Prostate gland (tissue), 2 donors: ENCODE measurements around the gene RRP36. TPM values are rescaled to one million over a fixed set of nuclear protein-coding genes. Genes with fewer than 3 reads are reported as not detected.
A peak's percentile ranks its signal among the peaks of the same experiment; 100 is the strongest.

ENCODE experiments used
- DNase-seq: peaks from one replicate; pipeline ENCODE4 v3.0.0-alpha.2; 2019; ENCODE audit warnings: low spot score
- H3K27ac ChIP-seq, 2 donors: fragments of 200-600 bp; sonication (generic); 2 replicates each; pipeline ENCODE4 v1.5.1; 2017 to 2019
- H3K27me3 ChIP-seq: fragments of 200-600 bp; sonication (generic); replicated peaks from 2 replicates; pipeline ENCODE4 v1.5.1; 2019; ENCODE audit not compliant: insufficient read depth
- H3K36me3 ChIP-seq, 2 donors: fragments of 200-600 bp; sonication (generic); 1 replicate in 1 of 2; 2 replicates in 1 of 2; pipeline versions ENCODE4 v1.5.1 to v1.8.1; 2017 to 2019
- H3K4me1 ChIP-seq: fragments of 200-600 bp; sonication (generic); replicated peaks from 2 replicates; pipeline ENCODE4 v1.5.1; 2019
- H3K4me3 ChIP-seq, 2 donors: fragments of 200-600 bp; sonication (generic); 2 replicates each; pipeline ENCODE4 v1.5.1; 2017 to 2019
- H3K9me3 ChIP-seq: fragments of 200-600 bp; sonication (generic); 2 replicates; pipeline ENCODE4 v1.5.1; 2017
- CTCF ChIP-seq, 4 experiments: fragments of 200-600 bp in 2 of 4; fragments of 450-650 bp in 2 of 4; sonication (generic) in 2 of 4; IDR thresholded peaks; 1 replicate in 3 of 4; 2 replicates in 1 of 4; pipeline ENCODE4 v1.5.1; 2016 to 2019; ENCODE audit warnings: antibody characterized with exemption in 4 of 4, mild to moderate bottlenecking in 2 of 4, moderate library complexity in 2 of 4
- POLR2A ChIP-seq: fragments of 450-650 bp; IDR thresholded peaks from one replicate; pipeline ENCODE4 v1.6.1; 2016; ENCODE audit warnings: antibody characterized with exemption, mild to moderate bottlenecking
- POLR2AphosphoS5 ChIP-seq: sonication (generic); formaldehyde crosslinking; IDR thresholded peaks from one replicate; pipeline ENCODE4 v1.6.1; 2017; ENCODE audit warnings: antibody characterized with exemption
- WGBS: methylation state at CpG from one replicate; pipeline ENCODE4 v1.1.5; 2018; 5-methylcytosine and 5-hydroxymethylcytosine counted together
- intact Hi-C: fragments of 100-400 bp; cut with DNase I; formaldehyde crosslinking; loops from one replicate; pipeline ENCODE4 v1.14.2; 2022
- total RNA-seq, 2 donors: library from RNA; depleted of rRNA; stranded (reverse); fragments of >200 nt; gene quantifications; one replicate each; pipeline ENCODE4 v1.1.0, GENCODE V29; 2016

Gene RRP36
- total RNA-seq, 2 donors from 2014 or later, result 45.1 to 50.8 TPM

GRCh38 chr6:43060034-43060754 is 38.8 kb downstream of the RRP36 start:
- DNase-seq, result peak; percentile 31
- Histone ChIP-seq H3K27ac (peak overlapping the region; percentile 92), H3K36me3 (peaks cover 0 to 6% of the 10 kb centered on the region in 2 donors), H3K4me3 (peak overlapping the region; percentile 62 to 91), H3K9me3 (no peaks in the 10 kb centered on the region), H3K4me1 (peaks cover 16% of the 10 kb centered on the region), H3K27me3 (no peaks in the 10 kb centered on the region)
- 7% methylated on average over 15 of the region's 15 CpGs for WGBS
- intact Hi-C loops, result loop anchor here (10.0 kb wide), 1 partner anchor 45 kb away; the partner anchor contains the start of genes KLHDC3 and MEA1
- TF ChIP-seq POLR2AphosphoS5, result no peak
- TF ChIP-seq CTCF (IDR thresholded peaks at IDR 0.05), result no peak
- no peak for TF ChIP-seq POLR2A

DNA sequence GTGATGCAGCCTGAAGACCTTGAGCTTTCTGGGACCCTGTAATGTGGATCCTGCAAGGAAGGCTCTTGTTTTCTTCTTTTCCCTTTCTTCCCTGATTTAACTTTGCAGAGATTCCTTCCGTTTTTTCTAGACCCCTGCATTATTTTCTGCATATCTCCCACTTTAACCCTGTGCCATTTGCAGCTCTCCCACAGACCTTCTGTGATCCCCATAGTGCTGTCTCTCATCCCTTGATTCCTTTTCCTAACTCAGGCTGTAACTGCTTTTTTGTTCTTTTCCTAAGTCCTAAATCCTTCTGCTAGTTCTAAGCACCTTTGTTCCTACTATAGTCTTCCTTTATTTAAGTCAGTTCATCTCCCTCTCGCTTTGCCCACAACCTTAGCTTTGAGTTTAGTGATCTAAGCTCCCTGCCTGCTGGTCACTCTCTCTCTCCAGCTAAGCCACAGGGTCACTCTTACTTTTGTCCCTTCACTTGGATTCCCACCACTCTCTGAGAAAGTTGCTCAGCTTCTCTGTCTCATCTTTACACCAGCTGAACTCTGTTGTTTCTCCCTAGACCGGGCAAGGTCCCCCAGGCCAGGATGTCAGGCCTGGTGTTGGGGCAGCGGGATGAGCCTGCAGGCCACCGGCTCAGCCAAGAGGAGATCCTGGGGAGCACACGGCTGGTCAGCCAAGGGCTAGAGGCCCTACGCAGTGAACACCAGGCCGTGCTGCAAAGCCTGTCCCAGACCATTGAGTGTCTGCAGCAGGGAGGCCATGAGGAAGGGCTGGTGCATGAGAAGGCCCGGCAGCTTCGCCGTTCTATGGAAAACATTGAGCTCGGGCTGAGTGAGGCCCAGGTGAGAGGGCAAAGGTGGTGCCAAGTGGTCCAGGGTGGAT is 39.6 kb downstream of the RRP36 start:
- Histone ChIP-seq H3K4me1 (peaks cover 16% of the 10 kb centered on the region), H3K27ac (peak overlapping the region; percentile 92), H3K9me3 (no peaks in the 10 kb centered on the region), H3K4me3 (peak overlapping the region in 1 of 2 donors; percentile 91), H3K36me3 (peaks cover 4 to 6% of the 10 kb centered on the region in 2 donors), H3K27me3 (no peaks in the 10 kb centered on the region)
- WGBS, result 79% methylated on average over 12 of the region's 12 CpGs
- DNase-seq, result no peak
- TF ChIP-seq POLR2A (no peak), CTCF (IDR thresholded peaks at IDR 0.05) (no peak), POLR2AphosphoS5 (no peak)
- intact Hi-C loops, result loop anchor here (10.0 kb wide), 1 partner anchor 46 kb away; the partner anchor contains the start of genes KLHDC3 and MEA1

DNA sequence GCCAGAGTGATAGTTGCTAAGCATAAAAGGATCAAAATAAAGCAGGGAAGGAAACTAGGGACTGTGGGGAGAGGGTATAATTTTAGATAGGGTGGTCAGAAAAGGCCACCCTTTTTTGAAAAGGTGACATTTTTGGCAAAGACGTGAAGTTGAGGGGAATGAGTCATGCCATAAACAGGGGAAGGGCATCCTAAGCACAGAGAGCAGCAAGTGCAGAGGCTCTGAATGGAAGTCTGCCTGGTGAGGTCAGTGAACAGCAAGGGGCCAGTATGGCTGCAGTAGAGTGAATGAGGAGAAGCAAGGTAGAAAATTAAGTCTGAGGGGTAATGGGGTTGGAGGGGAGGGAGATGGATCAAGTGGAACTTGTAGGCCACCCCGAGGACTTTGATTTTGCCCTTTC is 40.4 kb downstream of the RRP36 start:
- no peaks in the 10 kb centered on the region for H3K9me3 ChIP-seq
- H3K4me1 ChIP-seq, result peaks cover 16% of the 10 kb centered on the region
- no peak overlapping the region for H3K4me3 ChIP-seq
- TF ChIP-seq CTCF (IDR thresholded peaks at IDR 0.05) (no peak), POLR2AphosphoS5 (no peak), POLR2A (no peak)
- no peak overlapping the region for H3K27ac ChIP-seq
- intact Hi-C loops, result loop anchor here (10.0 kb wide), 1 partner anchor 47 kb away; the partner anchor contains the start of genes KLHDC3 and MEA1
- no peak for DNase-seq
- WGBS, result 64% methylated on average over 2 of the region's 2 CpGs
- H3K27me3 ChIP-seq, result no peaks in the 10 kb centered on the region
- peaks cover 4 to 9% of the 10 kb centered on the region in 2 donors for H3K36me3 ChIP-seq

- Histone ChIP-seq H3K27ac (no peak overlapping the region), H3K9me3 (no peaks in the 10 kb centered on the region), H3K36me3 (peaks cover 4 to 9% of the 10 kb centered on the region in 2 donors), H3K4me1 (peaks cover 14% of the 10 kb centered on the region), H3K4me3 (no peak overlapping the region), H3K27me3 (no peaks in the 10 kb centered on the region)
- WGBS, result 96% methylated on average over 12 of the region's 12 CpGs
- TF ChIP-seq POLR2A, result no peak
- TF ChIP-seq POLR2AphosphoS5, result no peak
- TF ChIP-seq CTCF (IDR thresholded peaks at IDR 0.05), result no peak
- intact Hi-C loops, result loop anchor here (10.0 kb wide), 1 partner anchor 48 kb away; the partner anchor contains the start of genes KLHDC3 and MEA1
- DNase-seq, result no peak
Observed at GRCh38 chr6:43062818-43063217, 41.4 kb downstream of the RRP36 start.
